HK-2 (cell line): ENCODE results near the gene FCF1.
A peak's percentile ranks its signal among the peaks of the same experiment; 100 is the strongest.
"Not testable (repeated sequence)": the region's sequence is repeated elsewhere in the genome, so short reads cannot be mapped to it uniquely, and the experiment has no call there.

Experiments
- DNase-seq: peaks from one replicate; pipeline ENCODE4 v3.0.0-alpha.2; 2018; ENCODE audit not compliant: unreplicated experiment

The FCF1 gene

GRCh38 chr14:74698465-74698864 lies 14.5 kb upstream of the FCF1 start:
- DNase-seq = no peak

GRCh38 chr14:74702293-74702692 lies 10.7 kb upstream of the FCF1 start:
- no peak for DNase-seq

GRCh38 chr14:74703043-74703442 lies 9.9 kb upstream of the FCF1 start:
- no peak for DNase-seq

- no peak for DNase-seq
Observed at GRCh38 chr14:74704656-74705055, 8.3 kb upstream of the FCF1 start.

- DNase-seq = peak; percentile 31
Observed at GRCh38 chr14:74705613-74706500, 7.1 kb upstream of the FCF1 start.

GRCh38 chr14:74710480-74710879 lies 2.5 kb upstream of the FCF1 start:
- no peak for DNase-seq

- DNase-seq = no peak
Observed at GRCh38 chr14:74711651-74712050, 1.3 kb upstream of the FCF1 start.

- no peak for DNase-seq
Observed at GRCh38 chr14:74713395-74713735, 421 bp downstream of the FCF1 start.

- DNase-seq = no peak
Observed at GRCh38 chr14:74720526-74720925, 7.6 kb downstream of the FCF1 start.

GRCh38 chr14:74723134-74723533 lies 10.2 kb downstream of the FCF1 start:
- no peak for DNase-seq

GRCh38 chr14:74732387-74732786 lies 19.4 kb downstream of the FCF1 start:
- no peak for DNase-seq

- no peak for DNase-seq
Observed at GRCh38 chr14:74733221-74733620, 20.3 kb downstream of the FCF1 start.

GRCh38 chr14:74735125-74735524 lies 22.2 kb downstream of the FCF1 start:
- no peak for DNase-seq

- DNase-seq = peak; percentile 18
Observed at GRCh38 chr14:74737753-74738325, 24.9 kb downstream of the FCF1 start.

GRCh38 chr14:74739293-74740030 lies 26.5 kb downstream of the FCF1 start:
- no peak for DNase-seq

- DNase-seq = no peak
Observed at GRCh38 chr14:74747237-74747636, 34.3 kb downstream of the FCF1 start.

- no peak for DNase-seq
Observed at GRCh38 chr14:74754157-74754556, 41.2 kb downstream of the FCF1 start.

GRCh38 chr14:74754899-74755298 lies 42.0 kb downstream of the FCF1 start:
- no peak for DNase-seq

- DNase-seq = no peak
Observed at GRCh38 chr14:74756326-74756725, 43.4 kb downstream of the FCF1 start.

- not testable (repeated sequence) for DNase-seq
Observed at GRCh38 chr14:74758505-74758904, 45.6 kb downstream of the FCF1 start.

GRCh38 chr14:74762917-74763802 lies 50.2 kb downstream of the FCF1 start, which contains the start of gene YLPM1:
Gene YLPM1 (plus strand): TSS chr14:74763316. CDS start chr14:74763490, 174 bp downstream.
- peak; percentile 90 for DNase-seq
